SH-SY5Y (cell line): ENCODE measurements around the gene STK16.

Experiments
- GATA2 ChIP-seq: IDR thresholded peaks from 2 replicates; pipeline ENCODE4 v1.6.1; 2011; ENCODE audit warnings: mild to moderate bottlenecking, low read depth, low read length
- GATA3 ChIP-seq: IDR thresholded peaks from 2 replicates; pipeline ENCODE4 v1.6.1; 2011; ENCODE audit warnings: low read depth, mild to moderate bottlenecking, low read length, moderate library complexity

DNA sequence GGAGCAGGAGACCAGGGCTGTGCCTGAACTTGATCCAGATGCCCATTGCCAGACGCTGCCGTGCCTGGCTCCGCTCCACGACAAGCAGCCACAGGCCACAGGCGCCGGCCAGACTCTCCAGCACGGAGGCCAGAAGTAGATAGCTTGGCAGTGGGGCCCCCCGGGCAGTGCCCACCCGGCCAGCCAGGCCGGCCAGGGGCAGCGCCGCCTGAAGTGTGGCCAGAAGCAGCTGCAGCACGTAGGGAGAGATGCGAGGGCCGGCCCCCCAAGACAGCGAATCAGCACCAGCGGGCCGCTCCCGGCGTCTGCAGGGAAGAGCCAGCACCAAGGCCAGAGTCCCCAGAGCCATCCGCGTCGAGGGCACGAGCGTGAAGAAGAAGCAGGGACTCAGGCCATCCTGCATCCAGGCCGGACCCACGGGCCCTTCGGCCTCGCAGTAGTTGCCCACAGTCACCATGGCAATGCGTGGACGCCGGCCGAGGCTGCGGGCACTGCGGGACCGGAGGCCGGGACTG, 27.0 kb upstream of the STK16 start:
- TF ChIP-seq GATA3 (no peak), GATA2 (no peak)
